Central memory CD8-positive, alpha-beta T cell (primary cell): ENCODE data around the gene ACOT13.
"Not testable (repeated sequence)": the region's sequence is repeated elsewhere in the genome, so short reads cannot be mapped to it uniquely, and the experiment has no call there.

Experiments
- ATAC-seq: fragments of 150-1000 bp; cut with Tn5 transposase; replicated peaks from 2 replicates; pipeline ENCODE4 v1.10.0; 2022; ENCODE audit warnings: mild to moderate bottlenecking, moderate FRiP score, moderate number of reproducible peaks; ENCODE audit not compliant: poor library complexity, severe bottlenecking; ENCODE audit errors: extremely low read depth
- DNase-seq, 2 donors: peaks; one replicate each; pipeline ENCODE4 v3.0.0; 2021; ENCODE audit warnings: low spot score in 2 of 2
- H3K27ac Mint-ChIP-seq: one replicate; pipeline ENCODE4 v1.8.0; 2022; ENCODE audit warnings: low read depth, mild to moderate bottlenecking, moderate library complexity, mixed read lengths
- H3K27me3 Mint-ChIP-seq: one replicate; pipeline ENCODE4 v1.8.0; 2022; ENCODE audit warnings: mixed read lengths
- H3K36me3 Mint-ChIP-seq: one replicate; pipeline ENCODE4 v1.8.0; 2022; ENCODE audit warnings: mild to moderate bottlenecking, moderate library complexity, mixed read lengths; ENCODE audit not compliant: insufficient read depth
- H3K4me1 Mint-ChIP-seq: one replicate; pipeline ENCODE4 v1.8.0; 2022; ENCODE audit warnings: mixed read lengths
- H3K4me3 Mint-ChIP-seq: one replicate; pipeline ENCODE4 v1.8.0; 2022; ENCODE audit warnings: mild to moderate bottlenecking, moderate library complexity, mixed read lengths
- H3K9me3 Mint-ChIP-seq: one replicate; pipeline ENCODE4 v1.8.0; 2022; ENCODE audit warnings: mixed read lengths

Gene ACOT13

GRCh38 chr6:24752917-24753492, 86.1 kb downstream of the ACOT13 start:
- Mint-ChIP-seq H3K27me3 (peaks cover 13% of the 10 kb centered on the region), H3K27ac (no peak overlapping the region), H3K36me3 (no peaks in the 10 kb centered on the region), H3K4me3 (no peak overlapping the region), H3K4me1 (no peaks in the 10 kb centered on the region), H3K9me3 (no peaks in the 10 kb centered on the region)
- ATAC-seq, result no peak
- no peak for DNase-seq

- Mint-ChIP-seq H3K4me3 (no peak overlapping the region), H3K27ac (no peak overlapping the region), H3K9me3 (no peaks in the 10 kb centered on the region), H3K27me3 (peaks cover 13% of the 10 kb centered on the region), H3K4me1 (no peaks in the 10 kb centered on the region), H3K36me3 (no peaks in the 10 kb centered on the region)
- ATAC-seq, result no peak
- no peak for DNase-seq
Observed at GRCh38 chr6:24753545-24753944, 86.7 kb downstream of the ACOT13 start.

- H3K27ac Mint-ChIP-seq, H3K36me3 Mint-ChIP-seq, H3K9me3 Mint-ChIP-seq, H3K4me3 Mint-ChIP-seq, ATAC-seq, H3K4me1 Mint-ChIP-seq, DNase-seq: not testable (repeated sequence)
- H3K27me3 Mint-ChIP-seq, result peaks cover 13% of the 10 kb centered on the region
Observed at GRCh38 chr6:24754378-24754777, 87.5 kb downstream of the ACOT13 start.
